ENCODE data around the gene NKX1-1.

DNA sequence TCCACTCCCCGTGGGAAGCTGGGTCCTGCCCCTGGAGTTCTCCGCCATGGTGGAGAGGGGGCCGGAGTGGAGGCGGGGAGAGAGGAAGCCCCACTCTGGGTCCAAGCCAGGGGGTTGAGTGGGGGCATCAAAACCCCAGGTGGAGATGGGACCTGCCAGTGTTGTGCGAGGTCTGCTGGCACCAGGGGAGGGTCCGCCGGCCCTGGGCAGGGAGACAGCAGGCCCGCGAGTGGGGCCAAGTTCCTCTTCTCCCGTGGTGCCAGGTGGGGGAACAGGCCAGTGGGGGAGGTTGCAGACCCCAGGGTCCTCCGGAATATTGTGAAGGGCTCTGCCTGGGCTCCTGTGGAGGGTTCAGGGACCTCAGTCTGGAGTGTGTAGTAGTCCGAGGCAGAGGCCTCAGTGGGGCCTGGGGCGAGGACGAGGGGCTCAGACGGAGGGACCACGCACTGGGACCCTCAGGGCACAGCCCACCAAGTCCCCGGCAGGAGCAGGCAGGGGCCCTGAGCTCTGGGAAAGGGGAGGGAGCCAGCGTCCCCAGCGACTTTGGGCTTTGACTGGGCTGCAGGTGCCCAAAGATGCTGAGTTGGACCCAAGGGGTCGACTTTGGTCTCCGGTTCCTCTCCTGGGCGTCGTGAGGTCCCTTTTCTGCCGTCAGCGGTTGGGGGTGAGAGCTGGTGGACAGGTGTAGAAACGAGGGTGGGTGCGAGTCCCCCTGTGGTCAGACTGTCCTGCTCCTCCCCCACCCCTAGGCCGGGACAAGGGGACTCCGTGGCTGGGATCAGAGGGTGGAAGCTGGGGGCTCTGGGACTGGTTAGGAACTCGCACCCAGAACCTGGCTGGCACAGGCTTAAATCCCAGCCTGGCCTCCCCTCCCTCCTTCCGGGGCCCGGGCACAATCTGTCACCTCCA lies 43.8 kb upstream of the NKX1-1 start:
- TF ChIP-seq POLR2A (IDR thresholded peaks at IDR 0.05) (no peak), CTCF (IDR thresholded peaks at IDR 0.05) (no peak)
